B cell (primary cell): ENCODE results near the gene TMEM229A. TPM values are rescaled to one million over a fixed set of nuclear protein-coding genes. Genes with fewer than 3 reads are reported as not detected.

Experiments used
- ATAC-seq: fragments of 200-7000 bp; cut with Tn5 transposase; one replicate; pipeline ENCODE4 v1.10.0; 2021; ENCODE audit warnings: low read depth, mild to moderate bottlenecking, moderate number of reproducible peaks, moderate library complexity
- CTCF ChIA-PET: fragments of 350-600 bp; sonication (Branson Sonifier 250); formaldehyde crosslinking; loops from one replicate; lab custom pipeline; 2021; ENCODE audit warnings: antibody characterized with exemption, inconsistent platforms; lab: Charles Lee
- POLR2A ChIA-PET: fragments of 350-600 bp; sonication (Branson Sonifier 250); formaldehyde crosslinking; loops from one replicate; lab custom pipeline; 2021; ENCODE audit warnings: antibody characterized with exemption; lab: Charles Lee
- DNase-seq: peaks from one replicate; pipeline ENCODE4 v3.0.0; 2013
- H2AFZ ChIP-seq: 2 replicates; pipeline ENCODE4 v1.6.1; 2012; ENCODE audit warnings: mild to moderate bottlenecking, low read depth, low read length; ENCODE audit not compliant: insufficient read depth, poor library complexity, severe bottlenecking
- H3K27ac ChIP-seq, 2 donors: 1 replicate in 1 of 2; 2 replicates in 1 of 2; pipeline ENCODE4 v1.5.1; 2012 to 2013; ENCODE audit warnings: low read length in 2 of 2, mild to moderate bottlenecking in 2 of 2, moderate library complexity in 1 of 2
- H3K27me3 ChIP-seq, 4 experiments: fragments of 200-600 bp in 1 of 4; sonication (generic) in 1 of 4; replicated peaks in 1 of 4; 1 replicate in 2 of 4; 2 replicates in 2 of 4; pipeline versions ENCODE4 v1.6.1 to v1.7.0; 2013 to 2016; ENCODE audit warnings: low read length in 3 of 4, mild to moderate bottlenecking in 2 of 4, mixed read lengths in 1 of 4, moderate library complexity in 1 of 4; ENCODE audit not compliant: insufficient read depth in 4 of 4, control insufficient read depth in 3 of 4; ENCODE audit errors: control extremely low read depth in 1 of 4
- H3K36me3 ChIP-seq, 2 experiments: replicated peaks in 1 of 2; 1 replicate in 1 of 2; 2 replicates in 1 of 2; pipeline versions ENCODE4 v1.6.1 to v1.7.1; 2013; ENCODE audit warnings: low read length in 1 of 2; ENCODE audit not compliant: insufficient read depth in 2 of 2, control insufficient read depth in 1 of 2; ENCODE audit errors: control extremely low read depth in 1 of 2, extremely low read depth in 1 of 2
- H3K4me1 ChIP-seq, 2 donors: fragments of 200-600 bp in 1 of 2; sonication (generic) in 1 of 2; 1 replicate in 1 of 2; 2 replicates in 1 of 2; pipeline versions ENCODE4 v1.5.1 to v1.6.1; 2013 to 2017; ENCODE audit warnings: low read length in 2 of 2; ENCODE audit not compliant: control insufficient read depth in 2 of 2, insufficient read depth in 2 of 2
- H3K4me2 ChIP-seq: replicated peaks from 2 replicates; pipeline ENCODE3; 2012; ENCODE audit warnings: mild to moderate bottlenecking, low read depth, low read length; ENCODE audit not compliant: poor library complexity, severe bottlenecking
- H3K4me3 ChIP-seq, 5 experiments: fragments of 200-600 bp in 1 of 5; sonication (generic) in 1 of 5; 1 replicate in 3 of 5; 2 replicates in 2 of 5; pipeline versions ENCODE4 v1.5.1 to v1.7.0; 2011 to 2016; ENCODE audit warnings: low read length in 4 of 5, mild to moderate bottlenecking in 4 of 5, low read depth in 2 of 5, control low read depth in 1 of 5, moderate library complexity in 1 of 5; ENCODE audit not compliant: insufficient read depth in 1 of 5; ENCODE audit errors: control extremely low read depth in 1 of 5, extremely low read depth in 1 of 5
- H3K79me2 ChIP-seq: fragments of 200-600 bp; sonication (generic); one replicate; pipeline ENCODE4 v1.6.0; 2016; ENCODE audit warnings: low read length; ENCODE audit not compliant: control insufficient read depth, insufficient read depth
- H3K9ac ChIP-seq: fragments of 200-600 bp; sonication (generic); 2 replicates; pipeline ENCODE4 v1.6.1; 2017; ENCODE audit warnings: mild to moderate bottlenecking, low read length, moderate library complexity
- H3K9me3 ChIP-seq, 3 donors: one replicate each; pipeline versions ENCODE4 v1.6.1 to v1.7.1; 2013; ENCODE audit warnings: low read length in 2 of 3; ENCODE audit not compliant: control insufficient read depth in 2 of 3, insufficient read depth in 1 of 3; ENCODE audit errors: control extremely low read depth in 1 of 3
- H4K20me1 ChIP-seq: 2 replicates; pipeline ENCODE4 v1.6.0; 2012; ENCODE audit warnings: mild to moderate bottlenecking, low read length; ENCODE audit not compliant: insufficient read depth, control insufficient read depth, poor library complexity, severe bottlenecking
- H3K27ac Mint-ChIP-seq: one replicate; pipeline ENCODE4 v1.8.0; 2021; ENCODE audit warnings: mixed read lengths
- H3K27me3 Mint-ChIP-seq: one replicate; pipeline ENCODE4 v1.8.0; 2021; ENCODE audit warnings: mixed read lengths
- H3K4me1 Mint-ChIP-seq: one replicate; pipeline ENCODE4 v1.8.0; 2021; ENCODE audit warnings: mixed read lengths
- H3K4me3 Mint-ChIP-seq: one replicate; pipeline ENCODE4 v1.8.0; 2021; ENCODE audit warnings: mixed read lengths
- H3K9me3 Mint-ChIP-seq: one replicate; pipeline ENCODE4 v1.8.0; 2022; ENCODE audit warnings: mixed read lengths; ENCODE audit not compliant: insufficient read depth
- CTCF ChIP-seq: fragments of 200-600 bp; IDR thresholded peaks from one replicate; pipeline ENCODE4 v1.8.0; 2022; ENCODE audit warnings: antibody characterized with exemption, mild to moderate bottlenecking
- EZH2 ChIP-seq: IDR thresholded peaks from 2 replicates; pipeline ENCODE4 v1.6.1; 2012; ENCODE audit warnings: borderline replicate concordance, low read depth, mild to moderate bottlenecking, moderate library complexity, low read length; ENCODE audit not compliant: insufficient read depth, poor library complexity, severe bottlenecking
- WGBS: methylation state at CpG from one replicate; pipeline ENCODE4 v1.1.5; 2013; ENCODE audit warnings: missing lambda C conversion rate; ENCODE audit not compliant: insufficient coverage; 5-methylcytosine and 5-hydroxymethylcytosine counted together
- intact Hi-C: fragments of 100-400 bp; cut with micrococcal nuclease; formaldehyde crosslinking; loops from one replicate; pipeline ENCODE4 v1.10.0; 2022
- polyA plus RNA-seq: library from polyadenylated mRNA; depleted of rRNA; stranded (reverse); fragments of >200 nt; gene quantifications from 2 replicates; pipeline ENCODE4 v1.2.3, GENCODE V29; 2012
- total RNA-seq, 2 donors: library from RNA; stranded (reverse); fragments of 120-200 nt in 1 of 2; gene quantifications; 1 replicate in 1 of 2; 2 replicates in 1 of 2; pipeline versions ENCODE4 v1.2.3 to v1.2.4, GENCODE V29; 2013 to 2022

Gene TMEM229A
- total and polyA plus RNA-seq, 2 donors (not counting 1 experiment from before 2014, with no cell fraction given), result not detected

DNA sequence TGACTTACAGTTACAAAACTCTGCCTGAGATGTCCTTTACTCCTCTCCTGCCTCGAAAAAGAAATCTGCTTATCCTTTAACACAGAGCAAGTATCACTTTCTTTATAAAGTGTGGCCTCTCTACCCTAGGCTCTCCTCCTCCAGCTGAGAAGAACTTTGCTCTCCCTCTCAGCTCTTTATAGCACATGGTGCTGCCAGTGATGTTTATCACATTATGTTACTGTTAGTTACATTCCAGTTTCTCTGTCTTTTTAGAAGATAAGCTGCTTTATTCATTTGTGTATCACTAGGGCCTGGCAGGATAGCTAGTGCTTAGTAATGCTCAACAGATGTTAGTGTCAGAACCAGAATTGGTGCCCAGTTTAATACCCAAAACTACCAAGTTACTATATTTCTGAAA lies 41.1 kb upstream of the TMEM229A start:
- no peaks in the 10 kb centered on the region for H3K27me3 Mint-ChIP-seq
- no peak overlapping the region for H2AFZ ChIP-seq
- intact Hi-C loops, result no loop called here
- H3K27ac Mint-ChIP-seq, result no peak overlapping the region
- WGBS, result 60% methylated on average over 1 of the region's 1 CpG
- H3K4me1 ChIP-seq, result no peaks in the 10 kb centered on the region
- no peak for TF ChIP-seq CTCF
- no peak for TF ChIP-seq EZH2
- H3K9me3 Mint-ChIP-seq, result peaks cover 3% of the 10 kb centered on the region
- H3K27me3 ChIP-seq, result no peaks in the 10 kb centered on the region
- DNase-seq (no peak), ATAC-seq (no peak)
- no peak overlapping the region for H3K4me2 ChIP-seq
- H4K20me1 ChIP-seq, result no peaks in the 10 kb centered on the region
- no peak overlapping the region for H3K4me3 Mint-ChIP-seq
- H3K27ac ChIP-seq, result no peak overlapping the region
- no peaks in the 10 kb centered on the region for H3K36me3 ChIP-seq
- H3K4me1 Mint-ChIP-seq, result no peaks in the 10 kb centered on the region
- H3K9me3 ChIP-seq, result no peaks in the 10 kb centered on the region
- ChIA-PET CTCF (no interaction called here), POLR2A (no interaction called here)
- no peak overlapping the region for H3K9ac ChIP-seq
- H3K79me2 ChIP-seq, result no peaks in the 10 kb centered on the region
- H3K4me3 ChIP-seq, result no peak overlapping the region

- Histone ChIP-seq H3K27me3 (no peaks in the 10 kb centered on the region), H3K4me2 (no peak overlapping the region), H3K4me1 (no peaks in the 10 kb centered on the region), H3K79me2 (no peaks in the 10 kb centered on the region), H3K9ac (no peak overlapping the region), H3K9me3 (no peaks in the 10 kb centered on the region), H2AFZ (no peak overlapping the region), H3K27ac (no peak overlapping the region), H3K36me3 (no peaks in the 10 kb centered on the region), H3K4me3 (no peak overlapping the region), H4K20me1 (no peaks in the 10 kb centered on the region)
- H3K4me3 Mint-ChIP-seq, result no peak overlapping the region
- peaks cover 3% of the 10 kb centered on the region for H3K9me3 Mint-ChIP-seq
- H3K4me1 Mint-ChIP-seq, result no peaks in the 10 kb centered on the region
- intact Hi-C loops, result no loop called here
- no peak overlapping the region for H3K27ac Mint-ChIP-seq
- no peaks in the 10 kb centered on the region for H3K27me3 Mint-ChIP-seq
- TF ChIP-seq EZH2 (no peak), CTCF (no peak)
- no CpG with 5 or more reads among the region's 4 CpGs for WGBS
- ATAC-seq, result no peak
- DNase-seq, result no peak
- ChIA-PET CTCF (no interaction called here), POLR2A (no interaction called here)
Measured at GRCh38 chr7:124073310-124073645, 40.4 kb upstream of the TMEM229A start.
